Measurements from ENCODE around the gene STIP1. TPM values are rescaled to one million over a fixed set of nuclear protein-coding genes. Genes with fewer than 3 reads are reported as not detected.

The STIP1 gene
- total RNA-seq, 2 donors from 2014 or later, result 230 to 257 TPM

GRCh38 chr11:64151337-64151736, 34.6 kb upstream of the STIP1 start:
- DNase-seq, result no peak
- 80 to 94% methylated on average over 1 to 8 of the region's 8 CpGs for WGBS, 2 experiments (ENCODE audit: insufficient coverage in 1 of 2, insufficient read length in 1 of 2)
- Histone ChIP-seq H3K9me3 (ENCODE audit: control insufficient read depth, low read length) (no peaks in the 10 kb centered on the region), H3K27me3 (ENCODE audit: control insufficient read depth, insufficient read depth, low read length, poor library complexity, severe bottlenecking) (no peaks in the 10 kb centered on the region), H3K36me3 (ENCODE audit: control insufficient read depth, insufficient read depth, low read length) (no peaks in the 10 kb centered on the region), H3K4me1 (ENCODE audit: control insufficient read depth, insufficient read depth, low read length) (no peaks in the 10 kb centered on the region), H3K4me3 (ENCODE audit: low read length) (no peak overlapping the region), H3K9ac (ENCODE audit: extremely low read depth, low read length, poor library complexity, severe bottlenecking) (no peak overlapping the region), H3K27ac (ENCODE audit: low read depth, low read length) (no peak overlapping the region)
- Mint-ChIP-seq H3K36me3 (ENCODE audit: low read depth) (peaks cover 2% of the 10 kb centered on the region), H3K4me3 (no peak overlapping the region), H3K27me3 (ENCODE audit: insufficient read depth) (peaks cover 4% of the 10 kb centered on the region), H3K9me3 (no peaks in the 10 kb centered on the region), H3K27ac (no peak overlapping the region), H3K4me1 (peaks cover 10% of the 10 kb centered on the region)
- no peak for TF ChIP-seq CTCF (conservative IDR thresholded peaks at IDR 0.05)

GRCh38 chr11:64152841-64153691, 32.9 kb upstream of the STIP1 start:
- Mint-ChIP-seq H3K27me3 (ENCODE audit: insufficient read depth) (peaks cover 4% of the 10 kb centered on the region), H3K36me3 (ENCODE audit: low read depth) (peaks cover 2% of the 10 kb centered on the region), H3K4me1 (peaks cover 10% of the 10 kb centered on the region), H3K27ac (no peak overlapping the region), H3K9me3 (no peaks in the 10 kb centered on the region), H3K4me3 (no peak overlapping the region)
- Histone ChIP-seq H3K27ac (ENCODE audit: low read depth, low read length) (no peak overlapping the region), H3K27me3 (ENCODE audit: control insufficient read depth, insufficient read depth, low read length, poor library complexity, severe bottlenecking) (no peaks in the 10 kb centered on the region), H3K9me3 (ENCODE audit: control insufficient read depth, low read length) (no peaks in the 10 kb centered on the region), H3K4me3 (ENCODE audit: low read length) (no peak overlapping the region), H3K9ac (ENCODE audit: extremely low read depth, low read length, poor library complexity, severe bottlenecking) (no peak overlapping the region), H3K36me3 (ENCODE audit: control insufficient read depth, insufficient read depth, low read length) (no peaks in the 10 kb centered on the region), H3K4me1 (ENCODE audit: control insufficient read depth, insufficient read depth, low read length) (no peaks in the 10 kb centered on the region)
- 5 to 32% methylated on average over 7 to 23 of the region's 23 CpGs for WGBS, 2 experiments (ENCODE audit: insufficient coverage in 1 of 2, insufficient read length in 1 of 2)
- TF ChIP-seq CTCF (conservative IDR thresholded peaks at IDR 0.05), result peak; percentile 100
- peak; percentile 90 for DNase-seq

- Mint-ChIP-seq H3K27ac (no peak overlapping the region), H3K9me3 (no peaks in the 10 kb centered on the region), H3K27me3 (ENCODE audit: insufficient read depth) (peaks cover 4% of the 10 kb centered on the region), H3K4me3 (no peak overlapping the region), H3K4me1 (peaks cover 7% of the 10 kb centered on the region), H3K36me3 (ENCODE audit: low read depth) (peaks cover 2% of the 10 kb centered on the region)
- peak; percentile 61 for DNase-seq
- Histone ChIP-seq H3K9me3 (ENCODE audit: control insufficient read depth, low read length) (no peaks in the 10 kb centered on the region), H3K36me3 (ENCODE audit: control insufficient read depth, insufficient read depth, low read length) (no peaks in the 10 kb centered on the region), H3K27me3 (ENCODE audit: control insufficient read depth, insufficient read depth, low read length, poor library complexity, severe bottlenecking) (no peaks in the 10 kb centered on the region), H3K4me1 (ENCODE audit: control insufficient read depth, insufficient read depth, low read length) (no peaks in the 10 kb centered on the region), H3K9ac (ENCODE audit: extremely low read depth, low read length, poor library complexity, severe bottlenecking) (no peak overlapping the region), H3K4me3 (ENCODE audit: low read length) (no peak overlapping the region), H3K27ac (ENCODE audit: low read depth, low read length) (no peak overlapping the region)
- no peak for TF ChIP-seq CTCF (conservative IDR thresholded peaks at IDR 0.05)
- 37 to 51% methylated on average over 7 to 8 of the region's 8 CpGs for WGBS, 2 experiments (ENCODE audit: insufficient coverage in 1 of 2, insufficient read length in 1 of 2)
These were observed 32.2 kb upstream of the STIP1 start for GRCh38 chr11:64153812-64154211.

All from endodermal cell (in vitro differentiated cells).